ENCODE results near the gene PAIP2.

DNA sequence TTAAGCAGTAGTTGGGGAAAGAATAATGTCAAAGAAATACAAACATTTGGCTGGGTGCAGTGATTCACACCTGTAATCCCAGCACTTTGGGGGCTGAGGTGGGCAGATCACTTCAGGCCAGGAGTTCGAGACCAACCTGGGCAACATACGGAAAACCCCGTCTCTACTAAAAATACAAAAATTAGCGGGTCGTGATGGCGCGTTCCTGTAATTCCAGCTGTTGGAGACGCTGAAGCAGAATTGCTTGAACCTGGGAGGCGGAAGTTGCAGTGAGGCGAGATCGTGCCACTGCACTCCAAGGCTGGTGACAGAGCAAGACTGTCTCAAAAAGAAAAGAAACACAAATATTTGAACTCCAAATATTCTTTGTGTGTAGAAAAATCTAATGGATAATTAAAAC lies 43.4 kb upstream of the PAIP2 start:
- TF ChIP-seq, protein P1, sequence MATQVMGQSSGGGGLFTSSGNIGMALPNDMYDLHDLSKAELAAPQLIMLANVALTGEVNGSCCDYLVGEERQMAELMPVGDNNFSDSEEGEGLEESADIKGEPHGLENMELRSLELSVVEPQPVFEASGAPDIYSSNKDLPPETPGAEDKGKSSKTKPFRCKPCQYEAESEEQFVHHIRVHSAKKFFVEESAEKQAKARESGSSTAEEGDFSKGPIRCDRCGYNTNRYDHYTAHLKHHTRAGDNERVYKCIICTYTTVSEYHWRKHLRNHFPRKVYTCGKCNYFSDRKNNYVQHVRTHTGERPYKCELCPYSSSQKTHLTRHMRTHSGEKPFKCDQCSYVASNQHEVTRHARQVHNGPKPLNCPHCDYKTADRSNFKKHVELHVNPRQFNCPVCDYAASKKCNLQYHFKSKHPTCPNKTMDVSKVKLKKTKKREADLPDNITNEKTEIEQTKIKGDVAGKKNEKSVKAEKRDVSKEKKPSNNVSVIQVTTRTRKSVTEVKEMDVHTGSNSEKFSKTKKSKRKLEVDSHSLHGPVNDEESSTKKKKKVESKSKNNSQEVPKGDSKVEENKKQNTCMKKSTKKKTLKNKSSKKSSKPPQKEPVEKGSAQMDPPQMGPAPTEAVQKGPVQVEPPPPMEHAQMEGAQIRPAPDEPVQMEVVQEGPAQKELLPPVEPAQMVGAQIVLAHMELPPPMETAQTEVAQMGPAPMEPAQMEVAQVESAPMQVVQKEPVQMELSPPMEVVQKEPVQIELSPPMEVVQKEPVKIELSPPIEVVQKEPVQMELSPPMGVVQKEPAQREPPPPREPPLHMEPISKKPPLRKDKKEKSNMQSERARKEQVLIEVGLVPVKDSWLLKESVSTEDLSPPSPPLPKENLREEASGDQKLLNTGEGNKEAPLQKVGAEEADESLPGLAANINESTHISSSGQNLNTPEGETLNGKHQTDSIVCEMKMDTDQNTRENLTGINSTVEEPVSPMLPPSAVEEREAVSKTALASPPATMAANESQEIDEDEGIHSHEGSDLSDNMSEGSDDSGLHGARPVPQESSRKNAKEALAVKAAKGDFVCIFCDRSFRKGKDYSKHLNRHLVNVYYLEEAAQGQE (IDR thresholded peaks at IDR 0.05; ENCODE audit: insufficient read depth in 1 of 2, low read depth in 2 of 2, low read length in 2 of 2), result no peak
- no peak for TF ChIP-seq SIN3A (IDR thresholded peaks at IDR 0.05; ENCODE audit: borderline replicate concordance, insufficient read depth, low read length)
- TF ChIP-seq POLR2AphosphoS5 (IDR thresholded peaks at IDR 0.05; ENCODE audit: low read depth, low read length), result no peak
- TF ChIP-seq TAF1 (IDR thresholded peaks at IDR 0.05; ENCODE audit: borderline replicate concordance, insufficient read depth, low read length), result no peak
- TF ChIP-seq FOXP2 (optimal IDR thresholded peaks at IDR 0.05; ENCODE audit: borderline replicate concordance, extremely low read depth, extremely low read length, insufficient read depth), result no peak
